ENCODE results near the gene ATF6B.
A peak's percentile ranks its signal among the peaks of the same experiment; 100 is the strongest.

The ATF6B gene

GRCh38 chr6:32173051-32173727, 45.1 kb upstream of the ATF6B start:
- Histone ChIP-seq H3K9me3 (ENCODE audit: insufficient read depth, low read depth, low read length) (no peaks in the 10 kb centered on the region), H3K9me2 (replicated peaks; ENCODE audit: low read depth, low read length) (no peaks in the 10 kb centered on the region), H3F3A (ENCODE audit: low read depth) (peaks cover 4% of the 10 kb centered on the region; the same call in 1 of the 2 replicates), H3K4me2 (ENCODE audit: low read depth, low read length, poor library complexity, severe bottlenecking) (no peak overlapping the region), H4K20me1 (ENCODE audit: insufficient read depth, low read length, poor library complexity, severe bottlenecking) (no peaks in the 10 kb centered on the region), H3K79me2 (ENCODE audit: insufficient read depth, low read length) (peaks cover 34% of the 10 kb centered on the region), H3K36me3 (ENCODE audit: insufficient read depth, low read length) (peaks cover 6% of the 10 kb centered on the region; the same call in 1 of the 2 replicates), H3K27me3 (ENCODE audit: insufficient read depth, low read length, poor library complexity, severe bottlenecking) (no peaks in the 10 kb centered on the region), H3K9ac (ENCODE audit: low read depth, low read length, poor library complexity, severe bottlenecking) (peak overlapping the region; percentile 8), H3K4me1 (ENCODE audit: insufficient read depth, low read length, poor library complexity, severe bottlenecking) (peaks cover 37% of the 10 kb centered on the region), H3K4me3 (ENCODE audit: low read length, poor library complexity, severe bottlenecking) (no peak overlapping the region), H2AFZ (ENCODE audit: low read length) (no peak overlapping the region)
- TF ChIP-seq EZH2phosphoT487 (IDR thresholded peaks at IDR 0.05; ENCODE audit: borderline replicate concordance) (no peak), CTCF (conservative IDR thresholded peaks at IDR 0.05; ENCODE audit: low read length) (no peak)

GRCh38 chr6:32171234-32171633, 43.2 kb upstream of the ATF6B start:
- no peaks in the 10 kb centered on the region for H3K27me3 ChIP-seq (ENCODE audit: insufficient read depth, low read length, poor library complexity, severe bottlenecking)
- no peak overlapping the region for H3K9ac ChIP-seq (ENCODE audit: low read depth, low read length, poor library complexity, severe bottlenecking)
- TF ChIP-seq CTCF (conservative IDR thresholded peaks at IDR 0.05; ENCODE audit: low read length): no peak
- TF ChIP-seq EZH2phosphoT487 (IDR thresholded peaks at IDR 0.05; ENCODE audit: borderline replicate concordance): no peak
- no peaks in the 10 kb centered on the region for H4K20me1 ChIP-seq (ENCODE audit: insufficient read depth, low read length, poor library complexity, severe bottlenecking)
- H3K9me3 ChIP-seq (ENCODE audit: insufficient read depth, low read depth, low read length): no peaks in the 10 kb centered on the region
- H3K36me3 ChIP-seq (ENCODE audit: insufficient read depth, low read length): peaks cover 17% of the 10 kb centered on the region; the same call in 1 of the 2 replicates
- H3K4me3 ChIP-seq (ENCODE audit: low read length, poor library complexity, severe bottlenecking): no peak overlapping the region
- H3F3A ChIP-seq (ENCODE audit: low read depth): no peaks in the 10 kb centered on the region
- H3K4me2 ChIP-seq (ENCODE audit: low read depth, low read length, poor library complexity, severe bottlenecking): no peak overlapping the region
- H3K9me2 ChIP-seq (replicated peaks; ENCODE audit: low read depth, low read length): no peaks in the 10 kb centered on the region
- H3K79me2 ChIP-seq (ENCODE audit: insufficient read depth, low read length): peaks cover 26% of the 10 kb centered on the region
- H2AFZ ChIP-seq (ENCODE audit: low read length): no peak overlapping the region
- peaks cover 27% of the 10 kb centered on the region for H3K4me1 ChIP-seq (ENCODE audit: insufficient read depth, low read length, poor library complexity, severe bottlenecking)

- Histone ChIP-seq H3K4me1 (ENCODE audit: insufficient read depth, low read length, poor library complexity, severe bottlenecking) (peaks cover 21% of the 10 kb centered on the region), H3K4me2 (ENCODE audit: low read depth, low read length, poor library complexity, severe bottlenecking) (no peak overlapping the region), H3K9me2 (replicated peaks; ENCODE audit: low read depth, low read length) (no peaks in the 10 kb centered on the region), H3K27me3 (ENCODE audit: insufficient read depth, low read length, poor library complexity, severe bottlenecking) (no peaks in the 10 kb centered on the region), H3F3A (ENCODE audit: low read depth) (no peaks in the 10 kb centered on the region), H4K20me1 (ENCODE audit: insufficient read depth, low read length, poor library complexity, severe bottlenecking) (no peaks in the 10 kb centered on the region), H3K9ac (ENCODE audit: low read depth, low read length, poor library complexity, severe bottlenecking) (no peak overlapping the region), H3K4me3 (ENCODE audit: low read length, poor library complexity, severe bottlenecking) (no peak overlapping the region), H3K36me3 (ENCODE audit: insufficient read depth, low read length) (peaks cover 17% of the 10 kb centered on the region; the same call in 1 of the 2 replicates), H3K79me2 (ENCODE audit: insufficient read depth, low read length) (peaks cover 20% of the 10 kb centered on the region), H3K9me3 (ENCODE audit: insufficient read depth, low read depth, low read length) (no peaks in the 10 kb centered on the region), H2AFZ (ENCODE audit: low read length) (no peak overlapping the region)
- no peak for TF ChIP-seq EZH2phosphoT487 (IDR thresholded peaks at IDR 0.05; ENCODE audit: borderline replicate concordance)
- TF ChIP-seq CTCF (conservative IDR thresholded peaks at IDR 0.05; ENCODE audit: low read length): no peak
These were observed 42.2 kb upstream of the ATF6B start for GRCh38 chr6:32170294-32170693.
